Fibroblast of the conjunctiva (primary cell): ENCODE data around the gene SV2A.
A peak's percentile ranks its signal among the peaks of the same experiment; 100 is the strongest.
"Not testable (repeated sequence)": the region's sequence is repeated elsewhere in the genome, so short reads cannot be mapped to it uniquely, and the experiment has no call there.

Experiments used
- DNase-seq: peaks from one replicate; pipeline ENCODE4 v3.0.0-alpha.2; 2010; ENCODE audit warnings: low read depth

The SV2A gene

DNA sequence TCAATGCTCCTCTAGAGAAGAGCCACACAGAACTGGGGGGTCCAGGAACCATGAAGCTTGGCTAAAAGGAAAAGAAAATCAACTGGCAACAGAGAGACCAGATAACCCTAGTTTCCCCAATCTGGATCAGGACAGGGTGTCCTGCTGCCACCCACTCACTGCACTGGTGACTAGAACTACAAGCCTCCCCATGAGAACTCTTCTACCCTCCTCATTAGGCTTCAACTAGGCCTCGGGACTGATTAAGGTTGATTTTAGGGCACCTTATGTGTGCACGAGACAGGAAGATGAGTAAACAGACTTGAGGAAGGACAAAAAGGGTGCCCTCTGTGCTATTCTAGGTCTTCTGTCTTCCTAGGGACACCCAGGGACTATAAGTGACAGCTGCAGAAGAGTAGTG is 12.2 kb upstream of the SV2A start:
- no peak for DNase-seq

DNA sequence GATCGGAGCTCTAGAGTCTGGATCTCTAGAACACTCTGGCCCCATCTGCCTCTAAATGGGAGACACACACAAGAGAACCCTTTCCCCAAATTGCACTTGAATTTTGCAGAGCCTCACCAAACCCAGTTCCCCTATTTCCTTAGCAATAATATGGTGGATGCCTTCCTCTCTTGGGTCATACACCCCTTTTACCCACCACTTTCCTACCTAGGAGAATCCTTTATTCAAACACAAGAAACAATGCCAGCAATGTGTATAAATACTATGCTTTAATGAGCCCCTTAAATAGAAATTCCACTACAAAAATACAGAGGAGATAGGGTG is 10.7 kb upstream of the SV2A start:
- no peak for DNase-seq

DNA sequence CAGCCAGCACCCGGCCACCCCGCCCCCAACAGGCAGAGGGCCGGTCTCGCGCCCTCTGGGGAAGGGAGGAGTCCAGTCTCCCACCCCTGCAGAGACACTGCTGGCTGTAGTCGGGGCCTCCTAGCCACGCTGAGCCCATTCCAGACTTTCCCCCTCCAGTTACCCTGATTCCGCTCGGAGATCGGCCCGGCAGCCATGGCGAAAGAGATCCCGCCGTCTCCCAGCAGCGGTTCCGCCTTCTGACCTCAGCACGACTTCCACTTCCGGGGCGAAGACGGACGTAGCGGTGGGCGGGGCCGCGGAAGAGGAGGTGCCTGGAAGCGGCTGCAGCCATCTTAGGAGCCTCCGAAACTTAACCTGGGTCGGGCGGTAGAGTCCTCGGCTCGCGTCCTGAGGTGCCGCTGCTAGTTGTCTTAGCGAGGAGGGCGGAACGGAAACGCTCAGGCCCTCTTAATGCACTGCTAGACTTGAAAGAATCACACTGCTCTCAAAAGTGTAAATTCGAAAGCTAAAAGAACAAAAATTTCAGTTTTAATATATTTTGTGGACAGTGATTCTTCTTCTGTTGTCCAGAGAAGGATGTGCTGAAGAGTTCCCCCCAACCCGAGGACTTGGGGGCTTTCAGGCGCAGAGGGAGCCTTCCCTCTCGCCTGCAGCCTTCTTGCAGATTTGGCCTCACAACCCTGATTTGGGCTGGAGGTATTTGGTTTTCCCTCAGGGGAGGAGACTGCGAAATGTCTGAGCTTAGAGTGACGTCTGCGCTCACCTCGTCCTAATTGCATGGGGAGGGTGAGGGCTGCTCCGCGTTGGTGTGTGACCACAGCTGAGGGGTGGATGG is 10.1 kb upstream of the SV2A start, which contains the start of gene SF3B4:
Gene SF3B4 (minus strand): TSS at position 241 of the 838 bp plus-strand sequence. CDS start 44 bp downstream, at position 197.
- peak; percentile 82 for DNase-seq

DNA sequence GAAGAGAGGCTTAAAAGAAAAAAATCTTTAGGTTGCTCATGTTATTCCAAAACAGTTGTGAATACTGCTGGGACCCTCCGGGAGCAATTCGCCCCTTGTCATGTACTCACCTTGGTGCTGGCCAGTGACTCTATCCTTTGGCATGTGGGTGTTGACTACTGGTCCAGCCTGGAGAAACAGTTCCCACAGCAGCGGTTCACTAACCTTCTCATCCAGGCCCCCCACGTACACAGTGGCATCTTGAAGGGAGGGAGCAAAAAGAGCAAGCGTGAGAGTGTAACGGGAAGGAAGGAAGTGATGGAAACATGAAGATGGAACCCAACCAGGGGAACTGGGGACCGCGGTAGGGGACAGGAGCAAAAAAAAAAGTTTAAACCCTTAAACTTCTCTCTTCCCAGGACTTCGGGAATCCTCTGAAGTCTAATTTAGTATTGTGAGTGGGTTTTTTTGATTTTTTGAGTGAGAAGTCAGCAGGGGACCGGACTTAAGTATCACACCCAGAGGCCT is 9.5 kb upstream of the SV2A start:
- DNase-seq, result no peak

DNA sequence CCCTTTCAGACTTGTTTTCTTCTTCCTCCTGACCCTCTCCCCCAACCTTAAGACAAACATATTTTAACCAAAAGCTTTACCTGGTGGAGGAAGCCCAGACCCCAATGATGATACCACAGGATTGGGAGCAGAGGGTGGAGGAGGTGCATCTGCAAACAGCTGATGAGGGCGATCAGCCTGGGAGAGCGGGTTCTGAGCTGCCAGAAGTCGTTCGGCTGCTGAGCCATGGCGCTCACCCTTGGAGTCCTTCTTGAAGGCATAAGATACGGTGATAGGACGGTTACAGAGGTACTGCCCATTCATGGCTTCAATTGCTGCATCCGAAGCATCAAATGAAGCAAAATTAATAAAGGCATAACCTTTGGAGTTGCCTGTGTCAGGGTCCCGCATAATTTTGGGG is 8.7 kb upstream of the SV2A start:
- DNase-seq, result no peak

DNA sequence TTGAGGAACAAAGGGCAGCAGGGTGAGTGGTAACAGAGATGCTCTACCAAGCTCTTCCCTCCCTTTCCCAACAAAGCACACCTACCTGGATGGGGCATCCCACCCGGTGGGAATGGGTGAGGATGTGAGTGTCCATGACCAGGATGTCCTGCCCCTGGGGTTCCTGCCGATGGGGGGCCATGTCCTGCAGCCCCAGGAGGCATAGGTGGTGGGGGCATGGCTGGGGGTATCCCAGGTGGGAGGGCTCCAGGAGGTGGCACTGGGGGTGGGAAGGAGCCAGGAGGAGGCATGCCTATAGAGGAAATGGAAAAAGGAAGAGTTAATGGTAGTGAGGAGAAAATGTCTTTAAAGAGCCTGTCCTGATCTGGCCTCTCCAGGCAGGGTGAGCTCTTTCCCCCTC is 8.1 kb upstream of the SV2A start:
- DNase-seq, result no peak

DNA sequence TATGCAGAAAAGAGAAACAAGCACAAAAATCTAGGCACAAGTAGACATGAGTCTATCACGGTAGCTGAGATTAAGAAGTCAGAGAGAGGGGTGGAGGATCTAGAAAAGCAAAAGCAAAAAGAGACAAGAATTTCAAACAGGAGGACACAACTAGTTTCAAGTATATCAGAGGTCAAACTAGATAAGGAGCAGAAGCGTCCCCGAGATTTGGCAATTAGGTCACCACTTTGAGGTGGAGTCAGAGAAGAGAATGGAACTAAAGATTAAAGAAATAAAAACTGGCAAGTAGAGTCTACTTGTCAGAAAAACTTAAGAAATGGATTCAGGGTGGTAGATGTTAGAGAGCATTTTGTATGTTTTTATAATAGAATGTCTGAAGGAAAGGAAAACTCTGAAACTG is 7.7 kb upstream of the SV2A start:
- DNase-seq, result no peak

DNA sequence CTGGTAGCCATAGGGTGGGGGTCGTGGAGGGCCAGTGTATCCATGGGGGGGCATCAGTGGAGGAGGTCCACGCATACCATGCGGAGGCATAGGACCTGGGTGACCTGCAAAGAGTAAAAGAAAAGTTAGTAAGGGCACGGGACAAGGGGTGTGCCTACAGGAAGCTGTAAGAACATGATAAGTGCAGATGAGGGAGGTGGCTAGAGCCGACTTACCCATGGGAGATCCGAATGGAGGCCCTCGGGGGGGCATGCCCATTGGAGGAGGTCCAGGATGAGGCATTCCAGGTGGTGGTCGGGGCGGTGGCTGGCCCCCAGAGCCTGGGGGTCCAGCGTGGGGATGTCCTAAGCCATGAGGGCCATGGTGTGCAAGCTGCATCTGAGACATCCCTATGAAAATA is 6.0 kb upstream of the SV2A start:
- no peak for DNase-seq

DNA sequence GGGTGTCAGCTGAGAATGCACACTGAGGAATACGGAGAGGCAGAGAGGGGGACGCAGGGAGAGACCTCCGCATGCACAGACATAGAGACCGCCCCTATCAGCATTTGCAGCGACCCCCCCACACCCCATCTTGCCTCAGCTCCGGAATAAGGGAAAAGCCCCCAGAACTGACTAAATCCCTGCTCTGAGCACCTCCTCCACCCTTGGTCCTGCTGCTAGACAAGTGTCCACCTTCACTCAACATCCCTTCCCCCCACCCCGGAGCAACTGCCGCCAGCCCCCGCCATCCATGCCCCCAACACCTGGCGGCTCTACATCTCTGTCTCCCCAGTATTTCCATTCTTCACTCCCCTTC is 769 bp downstream of the SV2A start:
- no peak for DNase-seq

DNA sequence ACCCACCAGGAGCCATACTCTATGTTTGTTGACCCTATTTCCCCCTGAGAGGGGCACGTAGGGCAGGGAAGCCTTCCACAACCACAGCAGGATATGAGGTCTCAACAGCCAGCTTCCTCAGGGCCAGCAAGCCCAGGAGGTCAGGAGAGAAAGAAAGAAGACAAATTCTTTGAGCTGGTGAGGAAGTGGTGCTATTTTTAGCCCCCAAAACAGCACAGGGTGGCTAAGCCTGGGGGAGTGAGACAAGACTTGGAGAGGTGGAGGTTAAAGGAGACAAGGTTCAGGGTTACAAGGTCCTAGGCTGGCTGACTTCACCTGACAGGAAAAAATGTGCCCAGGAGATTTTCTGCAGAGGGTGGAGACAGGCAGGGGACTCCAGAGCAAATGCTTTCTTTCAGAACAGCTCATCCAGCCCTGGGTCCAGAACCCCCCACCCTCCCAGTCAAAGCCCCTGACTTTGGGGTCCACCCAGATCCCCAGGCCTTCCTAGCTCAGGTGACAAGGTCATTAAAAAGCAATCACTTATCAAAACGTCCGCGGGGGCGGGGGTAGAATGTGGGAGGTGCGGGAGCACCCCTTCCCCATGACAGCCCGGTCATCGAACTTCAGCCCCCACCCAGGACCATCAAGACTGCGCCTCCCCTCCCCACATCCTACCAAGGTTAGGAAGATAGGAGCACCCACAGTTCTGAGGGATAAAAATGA is 1.3 kb downstream of the SV2A start:
- DNase-seq, result no peak

DNA sequence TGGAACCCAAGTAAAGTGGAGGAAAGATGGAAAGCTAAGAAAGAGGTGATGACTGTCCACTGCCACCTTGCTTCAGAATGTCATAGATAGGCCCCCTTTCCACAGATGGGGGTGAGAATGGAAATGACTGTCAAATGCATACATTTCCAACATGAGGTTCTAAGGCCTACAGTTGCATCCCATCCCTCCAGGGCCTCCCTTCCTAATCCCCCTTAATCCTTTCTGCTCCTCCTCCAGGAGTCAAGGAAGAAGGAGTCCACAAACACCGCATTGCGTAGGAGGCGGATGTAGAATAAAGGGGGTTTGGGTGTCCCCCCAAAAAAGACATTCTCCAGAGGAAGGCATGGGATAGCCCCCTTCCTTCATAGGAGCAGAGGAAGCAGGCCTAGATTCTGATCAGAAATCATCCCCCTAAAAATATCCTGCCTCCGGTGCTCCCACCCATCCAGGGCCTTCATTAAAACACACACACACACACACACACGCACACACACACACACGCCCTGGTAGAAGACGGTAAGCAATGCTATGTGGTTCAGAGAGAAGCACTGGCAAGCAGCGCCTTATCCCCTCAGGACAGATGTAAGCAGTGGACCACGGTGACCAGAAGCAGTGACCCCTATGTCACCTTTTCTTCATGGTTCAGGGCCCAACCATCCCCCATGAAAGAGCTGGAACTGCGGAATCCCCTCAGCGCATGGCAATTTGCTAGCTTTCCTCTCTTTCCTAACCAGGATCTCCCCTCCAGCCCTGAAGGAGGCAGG is 2.0 kb downstream of the SV2A start:
- DNase-seq, result no peak

DNA sequence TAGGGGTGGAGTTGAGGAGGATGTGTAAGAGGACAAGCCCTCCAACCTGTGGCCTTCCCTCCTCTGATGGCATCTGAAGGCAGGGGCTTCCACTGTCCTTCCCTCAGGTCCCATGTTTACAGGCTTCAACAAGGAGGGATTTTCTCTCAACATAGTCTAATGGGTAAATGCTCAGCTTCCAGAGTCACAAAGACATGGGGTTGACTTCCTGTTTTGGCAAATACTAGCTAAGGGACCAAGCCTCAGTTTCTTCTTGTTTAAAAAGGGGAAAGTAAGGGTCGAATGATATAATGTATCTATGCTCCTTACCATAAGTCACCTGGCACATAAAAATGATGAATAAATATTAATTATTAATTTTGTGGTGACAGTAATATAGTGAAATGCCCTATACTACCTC is 3.1 kb downstream of the SV2A start:
- DNase-seq, result no peak

DNA sequence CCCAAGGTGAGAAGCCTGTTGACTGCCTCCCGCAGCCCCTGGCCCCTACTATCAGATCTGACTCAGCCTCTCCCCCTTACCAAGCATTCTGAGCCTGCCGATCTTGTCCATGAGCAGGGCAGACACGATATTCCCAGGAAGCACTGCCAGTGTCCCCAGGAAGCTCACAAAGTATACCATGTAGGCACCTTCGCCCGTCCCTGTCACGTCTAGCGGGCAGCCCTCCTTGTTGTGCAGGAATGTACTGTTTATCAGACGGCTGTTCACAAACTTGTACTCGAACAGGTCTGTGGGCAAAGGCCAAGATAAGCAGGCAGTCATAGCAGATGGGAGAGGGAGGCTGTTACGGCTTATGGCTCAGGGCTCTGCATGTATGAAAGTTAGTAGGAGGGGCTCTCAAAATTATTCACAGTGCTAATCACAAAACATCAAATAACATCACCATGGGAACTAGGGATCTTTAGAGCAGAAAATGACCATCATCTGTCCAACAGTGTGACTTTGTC is 11.0 kb downstream of the SV2A start:
- no peak for DNase-seq

DNA sequence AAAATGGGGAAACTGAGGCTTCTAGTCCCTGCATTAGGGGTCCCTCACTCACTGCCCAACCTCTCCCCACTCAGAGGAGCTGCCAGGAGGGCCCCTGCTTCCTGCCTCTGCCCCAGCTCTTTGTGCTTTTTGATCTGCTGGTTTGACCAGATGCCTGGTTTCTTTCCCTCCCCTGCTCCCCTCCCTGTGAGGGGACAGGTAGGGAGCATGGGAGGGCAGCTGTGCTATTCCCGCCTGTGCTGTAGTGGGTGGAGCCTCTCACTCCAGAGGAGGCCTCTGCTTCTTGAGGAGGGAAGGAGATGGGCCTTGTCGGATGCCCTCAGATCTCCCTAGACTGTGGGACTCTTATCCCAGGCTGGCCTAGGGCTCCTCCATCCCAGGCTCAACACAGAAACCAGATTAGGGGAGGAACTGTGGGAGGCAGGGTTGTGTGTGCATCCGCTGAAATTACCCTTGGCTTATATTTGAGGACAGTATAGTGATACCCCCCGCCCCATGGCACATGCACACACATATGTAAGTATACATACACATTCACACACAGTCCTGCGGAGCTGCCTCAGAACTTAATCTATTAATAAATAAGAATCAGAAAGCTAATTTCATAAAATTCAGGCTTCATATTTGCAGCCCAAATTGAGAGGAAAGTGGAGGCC is 13.7 kb downstream of the SV2A start:
- no peak for DNase-seq

DNA sequence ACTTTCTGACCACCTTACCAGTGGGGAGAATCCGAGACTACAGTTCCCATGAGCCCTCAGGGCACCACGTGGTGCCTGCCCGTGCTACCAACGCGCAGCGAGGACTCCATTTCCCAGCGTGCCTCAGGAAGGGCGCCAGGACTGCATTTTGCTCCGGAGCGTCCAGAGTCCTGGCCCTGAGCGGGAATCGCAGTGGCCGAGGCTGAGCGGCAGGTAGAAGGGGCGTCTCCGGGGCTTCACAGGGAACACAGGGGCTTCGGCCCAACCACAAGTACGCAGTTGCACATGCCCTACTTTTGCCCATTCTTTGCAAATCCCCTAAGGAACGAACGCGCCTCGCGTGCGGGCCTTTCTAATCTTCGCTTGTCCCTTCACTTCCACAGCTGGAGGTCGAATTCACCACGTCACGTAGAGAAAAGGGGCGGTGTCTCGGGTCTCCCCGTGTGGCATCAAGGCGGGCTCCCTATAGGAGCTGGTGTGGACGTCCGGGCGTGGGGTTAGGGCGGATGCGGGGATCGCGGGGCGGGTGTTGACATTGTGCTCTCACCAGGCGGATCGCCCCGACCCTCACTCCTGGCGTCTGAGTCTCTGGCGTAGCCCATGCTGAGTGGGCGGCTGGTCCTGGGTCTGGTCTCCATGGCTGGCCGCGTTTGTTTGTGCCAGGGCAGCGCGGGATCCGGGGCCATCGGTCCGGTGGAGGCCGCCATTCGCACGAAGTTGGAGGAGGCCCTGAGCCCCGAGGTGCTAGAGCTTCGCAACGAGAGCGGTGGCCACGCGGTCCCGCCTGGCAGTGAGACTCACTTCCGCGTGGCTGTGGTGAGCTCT is 18.0 kb downstream of the SV2A start, which contains the start of gene BOLA1:
Gene BOLA1 (plus strand): TSS at position 109 of the 825 bp plus-strand sequence. CDS start 492 bp downstream, at position 601.
- peak; percentile 76 for DNase-seq

DNA sequence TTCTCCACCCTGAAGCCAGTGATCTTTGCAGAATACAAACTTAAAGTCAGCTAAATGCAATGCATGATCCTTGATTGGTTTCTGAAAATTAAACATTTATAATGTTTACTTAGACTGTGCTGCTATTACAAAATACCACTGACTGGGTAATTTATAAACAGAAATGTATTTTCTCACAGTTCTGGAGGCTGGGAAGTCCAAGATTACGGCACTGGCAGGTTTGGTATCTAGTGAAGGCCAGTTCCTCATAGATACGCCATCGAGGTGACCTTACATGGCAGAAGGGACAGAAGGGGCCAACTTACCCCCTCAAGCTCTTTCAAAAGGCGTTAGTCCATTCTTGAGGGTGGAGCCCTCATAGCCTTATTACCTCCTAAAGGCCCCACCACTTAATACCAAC is 21.1 kb downstream of the SV2A start:
- no peak for DNase-seq

DNA sequence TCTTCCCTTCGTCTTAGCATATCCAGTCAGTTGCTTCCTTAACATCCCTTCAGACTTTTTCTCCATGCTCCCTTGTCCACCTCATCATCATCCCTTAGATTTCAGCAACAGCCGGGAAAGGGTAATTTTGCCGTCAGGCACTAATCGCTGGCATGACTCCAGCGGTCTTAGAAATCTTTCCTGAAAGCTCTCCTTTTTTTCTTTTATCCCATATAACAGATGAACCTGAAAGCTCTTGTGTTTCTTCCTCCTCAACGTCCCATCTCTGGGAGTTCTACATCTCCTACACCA is 28.7 kb downstream of the SV2A start:
- peak; percentile 26 for DNase-seq

DNA sequence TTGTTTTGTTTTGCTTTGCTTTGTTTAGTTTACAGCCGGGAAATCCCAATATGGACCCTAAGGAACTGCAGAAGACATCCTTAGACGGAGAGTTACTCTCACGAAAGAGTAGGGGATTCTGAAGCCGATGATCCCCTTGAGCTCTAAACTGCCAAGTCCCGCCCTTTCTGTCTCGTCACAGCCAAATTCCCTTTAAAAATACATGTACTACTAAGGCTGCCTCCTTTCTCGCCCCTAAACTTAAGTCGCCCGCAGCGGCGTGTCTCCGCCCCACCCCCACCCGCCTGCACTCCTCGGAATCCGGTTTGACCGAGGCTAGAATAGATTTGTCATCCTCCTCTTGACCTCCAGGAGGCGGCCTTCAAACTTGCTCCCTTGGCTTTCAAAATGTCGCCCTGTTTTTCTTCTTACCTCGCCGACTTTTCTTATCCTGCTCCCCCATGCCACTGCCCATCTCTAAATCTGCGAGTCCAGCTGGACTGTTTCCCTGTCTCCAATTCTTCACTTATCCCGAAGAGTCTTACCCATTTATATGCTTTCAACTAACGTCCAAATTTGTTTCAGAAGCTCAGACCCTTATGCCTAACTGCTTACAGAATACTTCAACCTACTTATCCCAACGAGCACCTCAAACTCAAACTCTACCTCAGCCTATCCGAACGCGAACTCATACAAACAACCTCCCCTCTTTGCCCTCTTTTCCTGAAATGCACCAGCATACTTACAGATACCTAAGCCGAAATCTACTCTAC is 29.2 kb downstream of the SV2A start:
- DNase-seq, result peak; percentile 95

DNA sequence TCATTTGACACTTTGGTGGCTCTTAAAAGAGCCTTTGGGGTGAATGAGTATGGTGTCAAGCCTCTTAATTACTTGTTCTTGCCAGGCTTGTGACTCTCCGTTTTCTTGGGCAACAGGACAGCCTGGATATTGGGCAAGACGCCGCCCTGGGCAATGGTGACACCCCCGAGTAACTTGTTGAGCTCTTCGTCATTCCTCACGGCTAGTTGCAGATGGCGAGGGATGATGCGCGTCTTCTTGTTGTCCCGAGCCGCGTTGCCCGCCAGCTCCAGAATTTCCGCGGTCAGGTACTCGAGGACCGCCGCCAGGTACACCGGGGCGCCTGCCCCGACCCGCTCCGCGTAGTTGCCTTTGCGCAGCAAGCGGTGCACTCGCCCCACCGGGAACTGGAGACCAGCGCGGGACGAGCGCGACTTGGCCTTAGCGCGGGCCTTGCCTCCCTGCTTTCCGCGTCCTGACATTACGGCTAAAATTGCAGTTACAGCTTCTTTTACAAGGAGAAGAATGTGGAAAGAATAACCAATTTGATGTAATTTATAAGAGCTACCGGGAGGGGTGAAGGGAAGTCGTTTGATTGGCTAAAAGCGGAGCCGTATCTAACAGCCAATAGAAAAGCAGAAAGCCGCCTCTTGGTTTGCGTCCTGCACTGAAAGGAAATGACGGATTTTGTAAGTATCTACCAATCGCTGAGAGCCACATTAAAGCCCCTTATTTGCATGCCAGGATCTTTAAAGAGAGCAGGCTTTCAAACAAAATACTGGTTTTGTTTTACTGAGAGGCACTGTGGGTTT is 30.0 kb downstream of the SV2A start:
- peak; percentile 99 for DNase-seq

DNA sequence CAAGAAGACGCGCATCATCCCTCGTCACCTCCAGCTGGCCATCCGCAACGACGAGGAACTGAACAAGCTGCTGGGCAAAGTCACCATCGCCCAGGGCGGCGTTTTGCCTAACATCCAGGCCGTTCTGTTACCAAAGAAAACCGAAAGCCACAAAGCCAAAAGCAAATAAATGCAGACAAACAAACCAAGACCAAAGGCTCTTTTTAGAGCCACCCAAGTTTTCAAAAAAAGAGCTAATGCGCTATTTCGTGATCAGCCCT is 30.5 kb downstream of the SV2A start:
- not testable (repeated sequence) for DNase-seq
